Suprapubic skin (tissue), 4 donors: ENCODE data around the gene GRID1. TPM values are rescaled to one million over a fixed set of nuclear protein-coding genes. Genes with fewer than 3 reads are reported as not detected.

Source experiments
- DNase-seq, 2 donors: peaks; one replicate each; pipeline ENCODE4 v3.0.0-alpha.2; 2019; ENCODE audit warnings: low spot score in 2 of 2
- H3K27ac ChIP-seq: fragments of 200-600 bp; sonication (generic); one replicate; pipeline ENCODE4 v1.5.1; 2019
- H3K27me3 ChIP-seq: fragments of 200-600 bp; sonication (generic); one replicate; pipeline ENCODE4 v1.5.1; 2019
- H3K36me3 ChIP-seq: fragments of 200-600 bp; sonication (generic); one replicate; pipeline ENCODE4 v1.5.1; 2019
- H3K4me1 ChIP-seq: fragments of 200-600 bp; sonication (generic); one replicate; pipeline ENCODE4 v1.5.1; 2019
- H3K4me3 ChIP-seq: fragments of 200-600 bp; sonication (generic); one replicate; pipeline ENCODE4 v1.5.1; 2019; ENCODE audit warnings: mild to moderate bottlenecking
- H3K9me3 ChIP-seq: fragments of 200-600 bp; sonication (generic); one replicate; pipeline ENCODE4 v1.5.1; 2019
- CTCF ChIP-seq, 2 donors: fragments of 200-600 bp in 1 of 2; fragments of 450-650 bp in 1 of 2; sonication (generic) in 1 of 2; IDR thresholded peaks; one replicate each; pipeline ENCODE4 v1.5.1; 2016 to 2019; ENCODE audit warnings: antibody characterized with exemption in 2 of 2, mild to moderate bottlenecking in 1 of 2, moderate library complexity in 1 of 2
- EP300 ChIP-seq: sonication (generic); formaldehyde crosslinking; IDR thresholded peaks from one replicate; pipeline ENCODE4 v1.6.1; 2017; ENCODE audit warnings: antibody characterized with exemption
- POLR2A ChIP-seq, 2 donors: fragments of 450-650 bp; IDR thresholded peaks; one replicate each; pipeline ENCODE4 v1.6.1; 2017; ENCODE audit warnings: antibody characterized with exemption in 2 of 2, mild to moderate bottlenecking in 2 of 2, moderate library complexity in 2 of 2
- POLR2AphosphoS5 ChIP-seq, 3 donors: sonication (generic); formaldehyde crosslinking; IDR thresholded peaks; one replicate each; pipeline ENCODE4 v1.6.1; 2017; ENCODE audit warnings: antibody characterized with exemption in 3 of 3
- WGBS: methylation state at CpG from one replicate; pipeline ENCODE4 v1.1.5; 2018; 5-methylcytosine and 5-hydroxymethylcytosine counted together
- total RNA-seq, 4 donors: library from RNA; depleted of rRNA; stranded (reverse); fragments of >200 nt; gene quantifications; one replicate each; pipeline ENCODE4 v1.1.0, GENCODE V29; 2016

GRID1 gene
- total RNA-seq, 4 donors from 2014 or later: 1.8 to 3.1 (median 2.4) TPM

GRCh38 chr10:85792533-85792858, 574.1 kb downstream of the GRID1 start:
- no peaks in the 10 kb centered on the region for H3K27me3 ChIP-seq
- TF ChIP-seq CTCF (IDR thresholded peaks at IDR 0.05): no peak
- TF ChIP-seq EP300: no peak
- no peak for TF ChIP-seq POLR2A (IDR thresholded peaks at IDR 0.05)
- TF ChIP-seq POLR2AphosphoS5 (IDR thresholded peaks at IDR 0.05): no peak
- 66% methylated on average over 3 of the region's 3 CpGs for WGBS
- no peaks in the 10 kb centered on the region for H3K36me3 ChIP-seq
- H3K4me1 ChIP-seq: peaks cover 9% of the 10 kb centered on the region
- H3K9me3 ChIP-seq: no peaks in the 10 kb centered on the region
- H3K4me3 ChIP-seq: no peak overlapping the region
- DNase-seq: no peak
- H3K27ac ChIP-seq: peak overlapping the region; percentile 28

- Histone ChIP-seq H3K27ac (no peak overlapping the region), H3K9me3 (no peaks in the 10 kb centered on the region), H3K27me3 (no peaks in the 10 kb centered on the region), H3K4me3 (no peak overlapping the region), H3K36me3 (no peaks in the 10 kb centered on the region), H3K4me1 (peaks cover 9% of the 10 kb centered on the region)
- TF ChIP-seq EP300: no peak
- no peak for TF ChIP-seq POLR2A (IDR thresholded peaks at IDR 0.05)
- TF ChIP-seq POLR2AphosphoS5 (IDR thresholded peaks at IDR 0.05): no peak
- no peak for TF ChIP-seq CTCF (IDR thresholded peaks at IDR 0.05)
- no peak for DNase-seq
- WGBS: 74% methylated on average over 5 of the region's 5 CpGs
These were observed 574.6 kb downstream of the GRID1 start for GRCh38 chr10:85791818-85792532.

- 67% methylated on average over 7 of the region's 7 CpGs for WGBS
- TF ChIP-seq CTCF (IDR thresholded peaks at IDR 0.05) (no peak), POLR2AphosphoS5 (IDR thresholded peaks at IDR 0.05) (no peak), EP300 (no peak), POLR2A (IDR thresholded peaks at IDR 0.05) (no peak)
- H3K9me3 ChIP-seq: no peaks in the 10 kb centered on the region
- DNase-seq: peak in 1 of 2 donors; percentile 77
- no peak overlapping the region for H3K27ac ChIP-seq
- peaks cover 9% of the 10 kb centered on the region for H3K4me1 ChIP-seq
- no peaks in the 10 kb centered on the region for H3K36me3 ChIP-seq
- H3K27me3 ChIP-seq: no peaks in the 10 kb centered on the region
- H3K4me3 ChIP-seq: no peak overlapping the region
These were observed 576.4 kb downstream of the GRID1 start for GRCh38 chr10:85789982-85790789.

GRCh38 chr10:85789125-85789524, 577.5 kb downstream of the GRID1 start:
- Histone ChIP-seq H3K27ac (no peak overlapping the region), H3K36me3 (no peaks in the 10 kb centered on the region), H3K4me3 (no peak overlapping the region), H3K9me3 (no peaks in the 10 kb centered on the region), H3K27me3 (no peaks in the 10 kb centered on the region), H3K4me1 (peaks cover 9% of the 10 kb centered on the region)
- WGBS: 74% methylated on average over 3 of the region's 3 CpGs
- no peak for DNase-seq
- no peak for TF ChIP-seq POLR2AphosphoS5 (IDR thresholded peaks at IDR 0.05)
- no peak for TF ChIP-seq EP300
- TF ChIP-seq POLR2A (IDR thresholded peaks at IDR 0.05): no peak
- no peak for TF ChIP-seq CTCF (IDR thresholded peaks at IDR 0.05)

GRCh38 chr10:85788570-85788969, 578.0 kb downstream of the GRID1 start:
- WGBS: 79% methylated on average over 4 of the region's 4 CpGs
- H3K27me3 ChIP-seq: no peaks in the 10 kb centered on the region
- no peak for DNase-seq

More at GRCh38 chr10:85788570-85788969, 578.0 kb downstream of the GRID1 start:
- no peaks in the 10 kb centered on the region for H3K9me3 ChIP-seq
- H3K4me3 ChIP-seq: no peak overlapping the region
- TF ChIP-seq CTCF (IDR thresholded peaks at IDR 0.05) (no peak), EP300 (no peak), POLR2AphosphoS5 (IDR thresholded peaks at IDR 0.05) (no peak), POLR2A (IDR thresholded peaks at IDR 0.05) (no peak)
- no peaks in the 10 kb centered on the region for H3K36me3 ChIP-seq
- peaks cover 9% of the 10 kb centered on the region for H3K4me1 ChIP-seq
- no peak overlapping the region for H3K27ac ChIP-seq
